HepG2 (cell line): ENCODE results near the gene ATP6V0A1. TPM values are rescaled to one million over a fixed set of nuclear protein-coding genes. Genes with fewer than 3 reads are reported as not detected.

ENCODE experiments used
- ATAC-seq: fragments of 200-7000 bp; cut with Tn5 transposase; 3 replicates; pipeline ENCODE4 v1.9.1; 2020; ENCODE audit warnings: mild to moderate bottlenecking, moderate library complexity
- BruUV-seq: library from RNA; stranded (reverse); fragments of 400-500 nt; replicated peaks from 2 replicates; lab custom pipeline; 2021; lab: Mats Ljungman, UMichigan
- CTCF ChIA-PET: fragments of 300-600 bp; formaldehyde crosslinking; extraction: SDS; loops from one replicate; lab custom pipeline; 2021; ENCODE audit warnings: low total read pairs, inconsistent platforms, low intra/inter-chr PET ratio; lab: Yijun Ruan, JAX
- POLR2A ChIA-PET: fragments of 350-600 bp; sonication (Branson Sonifier 250); formaldehyde crosslinking; loops from one replicate; lab custom pipeline; 2020; ENCODE audit warnings: antibody characterized with exemption, inconsistent platforms; lab: Yijun Ruan, JAX
- DNase-seq: peaks from one replicate; pipeline ENCODE4 v3.0.0-alpha.2; 2015; ENCODE audit warnings: low spot score
- FAIRE-seq: peaks from 3 replicates; lab custom pipeline; 2011; peaks lifted over from hg19 to GRCh38; lab: Jason Lieb, UNC
- H2AFZ ChIP-seq: one replicate; pipeline ENCODE4 v1.6.1; 2011; ENCODE audit warnings: low read length, inconsistent platforms
- H3K27ac ChIP-seq: fragments of 300-600 bp; 3 replicates; pipeline ENCODE4 v1.8.0; 2011; ENCODE audit warnings: mixed run types, mild to moderate bottlenecking, mixed read lengths, low read length, inconsistent platforms; ENCODE audit not compliant: insufficient read depth; ENCODE audit errors: extremely low read length
- H3K27me3 ChIP-seq, 2 experiments: fragments of 200-600 bp in 1 of 2; 2 replicates in 1 of 2; 3 replicates in 1 of 2; pipeline versions ENCODE4 v1.6.0 to v1.8.0; 2011; ENCODE audit warnings: low read length in 2 of 2, mild to moderate bottlenecking in 2 of 2, moderate library complexity in 2 of 2, inconsistent platforms in 1 of 2; ENCODE audit not compliant: insufficient read depth in 2 of 2, control insufficient read depth in 1 of 2
- H3K36me3 ChIP-seq, 2 experiments: fragments of 200-600 bp in 1 of 2; replicated peaks in 1 of 2; 2 replicates in 1 of 2; 3 replicates in 1 of 2; pipeline versions ENCODE4 v1.5.1 to v1.8.0; 2011; ENCODE audit warnings: low read length in 2 of 2, inconsistent platforms in 1 of 2; ENCODE audit not compliant: insufficient read depth in 2 of 2, control insufficient read depth in 1 of 2
- H3K4me1 ChIP-seq: 2 replicates; pipeline ENCODE4 v1.5.1; 2012; ENCODE audit warnings: low read length, inconsistent platforms; ENCODE audit not compliant: insufficient read depth
- H3K4me2 ChIP-seq: 2 replicates; pipeline ENCODE4 v1.6.0; 2011; ENCODE audit warnings: low read depth, low read length, inconsistent platforms
- H3K4me3 ChIP-seq, 3 experiments: fragments of 200-600 bp in 1 of 3; sonication (generic), shearing (Covaris generic) in 1 of 3; replicated peaks in 1 of 3; 2 replicates each; pipeline ENCODE4 v1.5.1; 2011 to 2016; ENCODE audit warnings: low read length in 3 of 3, inconsistent platforms in 2 of 3, low read depth in 2 of 3, mild to moderate bottlenecking in 2 of 3, control low read depth in 1 of 3, mixed read lengths in 1 of 3; ENCODE audit not compliant: insufficient read depth in 1 of 3
- H3K79me2 ChIP-seq: one replicate; pipeline ENCODE4 v1.6.1; 2011; ENCODE audit warnings: low read length, inconsistent platforms; ENCODE audit not compliant: insufficient read depth
- H3K9ac ChIP-seq: 2 replicates; pipeline ENCODE4 v1.6.0; 2011; ENCODE audit warnings: mild to moderate bottlenecking, low read depth, low read length, inconsistent platforms; ENCODE audit not compliant: insufficient read depth
- H3K9me3 ChIP-seq: 2 replicates; pipeline ENCODE4 v1.5.1; 2012; ENCODE audit warnings: mild to moderate bottlenecking, low read length
- H4K20me1 ChIP-seq: 2 replicates; pipeline ENCODE4 v1.6.0; 2011; ENCODE audit warnings: inconsistent platforms, mild to moderate bottlenecking, low read length, moderate library complexity; ENCODE audit not compliant: insufficient read depth
- BCLAF1 ChIP-seq: fragments of 450-650 bp; IDR thresholded peaks from 2 replicates; pipeline ENCODE4 v1.6.1; 2017; ENCODE audit warnings: mild to moderate bottlenecking
- CBFB ChIP-seq: sonication (generic); formaldehyde crosslinking; IDR thresholded peaks from 2 replicates; pipeline ENCODE4 v1.4.0; 2020; ENCODE audit warnings: missing genetic modification reagents
- CSRNP1 ChIP-seq: sonication (generic); formaldehyde crosslinking; IDR thresholded peaks from 2 replicates; pipeline ENCODE4 v1.8.1; 2023; ENCODE audit warnings: mild to moderate bottlenecking, missing genetic modification reagents
- GPBP1L1 ChIP-seq: sonication (generic); formaldehyde crosslinking; IDR thresholded peaks from 2 replicates; pipeline ENCODE4 v1.5.0; 2020; ENCODE audit warnings: mild to moderate bottlenecking, missing genetic modification reagents
- HNRNPK ChIP-seq: fragments of 200-400 bp; formaldehyde crosslinking; IDR thresholded peaks from 2 replicates; pipeline ENCODE4 v1.6.1; 2018; ENCODE audit warnings: low read length, low read depth, moderate library complexity, mild to moderate bottlenecking; ENCODE audit not compliant: poor library complexity, severe bottlenecking
- HOXA3 ChIP-seq: sonication (generic); formaldehyde crosslinking; IDR thresholded peaks from 2 replicates; pipeline ENCODE4 v1.5.0; 2020; ENCODE audit warnings: missing genetic modification reagents
- KMT2B ChIP-seq: IDR thresholded peaks from 2 replicates; pipeline ENCODE4 v1.6.1; 2016; ENCODE audit warnings: missing genetic modification reagents, missing compliant biosample characterization
- RBFOX2 ChIP-seq: fragments of 200-400 bp; formaldehyde crosslinking; IDR thresholded peaks from 2 replicates; pipeline ENCODE4 v1.6.1; 2017; ENCODE audit warnings: low read depth, mild to moderate bottlenecking, low read length
- SNAI1 ChIP-seq: sonication (generic); formaldehyde crosslinking; IDR thresholded peaks from 2 replicates; pipeline ENCODE4 v1.5.0; 2020; ENCODE audit warnings: mild to moderate bottlenecking, missing genetic modification reagents, borderline replicate concordance
- ZNF124 ChIP-seq: sonication (generic); formaldehyde crosslinking; IDR thresholded peaks from 2 replicates; pipeline ENCODE4 v1.4.0; 2020; ENCODE audit warnings: missing genetic modification reagents
- ZNF616 ChIP-seq: sonication (generic); formaldehyde crosslinking; IDR thresholded peaks from 2 replicates; pipeline ENCODE4 v1.5.0; 2020; ENCODE audit warnings: low read depth, mild to moderate bottlenecking, missing genetic modification reagents
- ZNF772 ChIP-seq: sonication (generic); formaldehyde crosslinking; IDR thresholded peaks from 2 replicates; pipeline ENCODE4 v1.5.0; 2020; ENCODE audit warnings: mild to moderate bottlenecking, missing genetic modification reagents
- ZNF776 ChIP-seq: sonication (generic); formaldehyde crosslinking; IDR thresholded peaks from 2 replicates; pipeline ENCODE4 v1.4.0; 2020; ENCODE audit warnings: mild to moderate bottlenecking, missing genetic modification reagents
- ZNF782 ChIP-seq: sonication (generic); formaldehyde crosslinking; IDR thresholded peaks from 2 replicates; pipeline ENCODE4 v1.4.0; 2020; ENCODE audit warnings: missing genetic modification reagents, mild to moderate bottlenecking, borderline replicate concordance
- WGBS: methylation state at CpG from one replicate; pipeline ENCODE4 v1.1.6; 2017; ENCODE audit warnings: low lambda C conversion rate; 5-methylcytosine and 5-hydroxymethylcytosine counted together
- in situ Hi-C: cut with HindIII; loops from 2 replicates; pipeline ENCODE4 v1.10.0; 2017; ENCODE audit warnings: low pct_unique_long_range_greater_than_20kb; ENCODE audit not compliant: extremely low pct_ligation_motif_present
- intact Hi-C: fragments of 100-400 bp; cut with micrococcal nuclease; formaldehyde crosslinking; loops from one replicate; pipeline ENCODE4 v1.10.0; 2022; ENCODE audit not compliant: unreplicated experiment
- polyA plus RNA-seq, 8 experiments: library from polyadenylated mRNA; depleted of rRNA in 3 of 8; stranded (reverse) in 7 of 8; unstranded in 1 of 8; fragments of >200 nt; fragmentation: Illumina TruSeq in 4 of 8; extraction: Trizol in 4 of 8; gene quantifications; 2 replicates each; pipeline versions ENCODE4 v1.2.1 to v1.2.3, GENCODE V29; 2011 to 2016; ENCODE audit warnings: low read depth in 4 of 8, missing spikeins in 1 of 8, mixed read lengths in 1 of 8; ENCODE audit not compliant: insufficient read depth in 1 of 8
- total RNA-seq, 5 experiments: library from RNA; depleted of rRNA; stranded (reverse); fragments of >200 nt; fragmentation: Illumina TruSeq; extraction: Trizol; gene quantifications; 2 replicates each; pipeline ENCODE4 v1.2.3, GENCODE V29; 2016; ENCODE audit warnings: low read depth in 1 of 5

The ATP6V0A1 gene
- total and polyA plus RNA-seq, 2 of the 13 experiments (the other 11 are each of a cell fraction or from before 2014, with no cell fraction given), result 27.9 to 54.1 TPM

GRCh38 chr17:42548070-42548837, 89.6 kb downstream of the ATP6V0A1 start:
- WGBS, result 92% methylated on average over 74 of the region's 74 CpGs
- Histone ChIP-seq H3K27ac (no peak overlapping the region), H3K9ac (no peak overlapping the region), H3K36me3 (peaks cover 0 to 8% of the 10 kb centered on the region in 2 experiments; a peak in 1 of 5 replicates), H3K4me1 (peaks cover 65% of the 10 kb centered on the region), H2AFZ (no peak overlapping the region), H3K4me3 (no peak overlapping the region), H4K20me1 (no peaks in the 10 kb centered on the region), H3K27me3 (no peaks in the 10 kb centered on the region), H3K79me2 (peaks cover 3% of the 10 kb centered on the region), H3K4me2 (0 out of 2 replicates have a peak overlapping the region, but pooled peaks have one; percentile 6), H3K9me3 (no peaks in the 10 kb centered on the region)
- no peak for DNase-seq
- ChIA-PET CTCF (no interaction called here), POLR2A (interaction anchor here (6.1 kb wide), 1 partner anchor 12 kb away, joined by 45 read pairs; the partner anchor contains the start of gene NAGLU)
- ATAC-seq, result no peak
- BruUV-seq, result no TSS peak
- in situ Hi-C loops, result no loop called here
- no peak for FAIRE-seq
- intact Hi-C loops, result no loop called here
- TF ChIP-seq ZNF782 (CRISPR knock-in tag), result no peak
- TF ChIP-seq BCLAF1, result no peak
- TF ChIP-seq ZNF772 (CRISPR knock-in tag), result 0 out of 2 replicates have a peak, but pooled peaks have one; percentile 33
- TF ChIP-seq ZNF776 (CRISPR knock-in tag), result peak; percentile 61; the same call in 1 of the 2 replicates
- peak; percentile 10 for TF ChIP-seq HNRNPK
- no peak for TF ChIP-seq ZNF124 (CRISPR knock-in tag)
- no peak for TF ChIP-seq KMT2B (CRISPR knock-in tag)
- TF ChIP-seq HOXA3 (CRISPR knock-in tag), result peak; percentile 45; the same call in 1 of the 2 replicates
- TF ChIP-seq RBFOX2, result peak; percentile 77
- no peak for TF ChIP-seq CSRNP1
- no peak for TF ChIP-seq GPBP1L1 (CRISPR knock-in tag)
- no peak for TF ChIP-seq ZNF616 (CRISPR knock-in tag)
- TF ChIP-seq SNAI1 (CRISPR knock-in tag), result no peak
- 0 out of 2 replicates have a peak, but pooled peaks have one; percentile 17 for TF ChIP-seq CBFB (CRISPR knock-in tag)
